Right hindlimb (tissue), 1 donor: Measurements from ENCODE around the gene OTUD5.

ENCODE experiments used
- DNase-seq: peaks from one replicate; pipeline ENCODE4 v3.0.0-alpha.2; 2018

The OTUD5 gene

GRCh38 chrX:48972220-48973164 lies 15.1 kb upstream of the OTUD5 start:
- DNase-seq, result peak; percentile 42

GRCh38 chrX:48971249-48972219 lies 14.1 kb upstream of the OTUD5 start, which contains the start of gene KCND1:
KCND1 (minus strand) TSS chrX:48971844; CDS start chrX:48970271, 1,573 bp downstream.
- peak; percentile 46 for DNase-seq

GRCh38 chrX:48969471-48969870 lies 12.1 kb upstream of the OTUD5 start:
- DNase-seq, result no peak

- DNase-seq, result no peak
Measured at GRCh38 chrX:48968377-48968776, 11.0 kb upstream of the OTUD5 start.

- DNase-seq, result no peak
Measured at GRCh38 chrX:48966796-48967579, 9.6 kb upstream of the OTUD5 start.

GRCh38 chrX:48965959-48966358 lies 8.6 kb upstream of the OTUD5 start:
- no peak for DNase-seq

GRCh38 chrX:48961585-48962091 lies 4.2 kb upstream of the OTUD5 start:
- no peak for DNase-seq

- no peak for DNase-seq
Measured at GRCh38 chrX:48960291-48960690, 2.9 kb upstream of the OTUD5 start.

- peak; percentile 62 for DNase-seq
Measured at GRCh38 chrX:48958635-48959094, 1.3 kb upstream of the OTUD5 start.

GRCh38 chrX:48957827-48958634 lies 624 bp upstream of the OTUD5 start:
- DNase-seq, result peak; percentile 97

GRCh38 chrX:48956728-48957414 lies 536 bp downstream of the OTUD5 start:
- DNase-seq, result peak; percentile 22

GRCh38 chrX:48948589-48948988 lies 8.8 kb downstream of the OTUD5 start:
- DNase-seq, result no peak

- DNase-seq, result peak; percentile 38
Measured at GRCh38 chrX:48945517-48946348, 11.7 kb downstream of the OTUD5 start.

- DNase-seq, result no peak
Measured at GRCh38 chrX:48942895-48943294, 14.5 kb downstream of the OTUD5 start.

GRCh38 chrX:48940404-48940955 lies 16.9 kb downstream of the OTUD5 start:
- DNase-seq, result no peak

- DNase-seq, result no peak
Measured at GRCh38 chrX:48939524-48940228, 17.7 kb downstream of the OTUD5 start.

GRCh38 chrX:48938721-48939425 lies 18.5 kb downstream of the OTUD5 start:
- no peak for DNase-seq
